HG02798 (cell line): Measurements from ENCODE around the gene TPST2.

Source experiments
- ATAC-seq: cut with Tn5 transposase; IDR thresholded peaks from one replicate; pipeline ENCODE4 v1.9.1; 2021; ENCODE audit warnings: mild to moderate bottlenecking; ENCODE audit not compliant: unreplicated experiment, poor library complexity

The TPST2 gene

DNA sequence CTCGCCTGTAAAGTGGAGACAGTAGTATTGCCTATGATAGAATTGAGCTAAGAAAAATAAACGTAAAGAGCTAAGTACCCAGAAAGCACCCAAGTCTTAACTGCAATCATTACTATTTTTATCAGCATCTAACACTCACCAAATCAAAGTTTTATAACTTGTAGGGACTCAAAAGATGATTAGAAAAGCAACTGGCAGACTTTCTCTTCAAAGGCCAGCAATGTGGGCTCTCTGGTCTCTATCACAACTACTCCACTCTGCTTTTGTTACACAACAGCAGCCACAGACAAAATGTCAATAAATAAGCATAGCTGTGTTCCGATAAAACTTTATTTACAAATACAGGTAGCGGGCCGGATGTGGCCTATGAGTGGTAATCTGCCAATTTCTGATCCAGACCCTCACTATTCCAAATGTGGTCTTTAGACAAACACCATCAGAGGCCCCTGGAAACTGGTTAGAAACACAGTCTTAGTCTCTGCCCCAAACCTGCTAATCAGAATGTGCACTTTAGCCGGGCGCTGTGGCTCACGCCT lies 8.2 kb downstream of the TPST2 start:
- no peak for ATAC-seq

- no peak for ATAC-seq
These were observed 8.9 kb downstream of the TPST2 start for GRCh38 chr22:26581026-26581425.

GRCh38 chr22:26580240-26580962 lies 9.5 kb downstream of the TPST2 start:
- ATAC-seq: no peak

GRCh38 chr22:26579331-26579886 lies 10.5 kb downstream of the TPST2 start:
- peak; percentile 57 for ATAC-seq

DNA sequence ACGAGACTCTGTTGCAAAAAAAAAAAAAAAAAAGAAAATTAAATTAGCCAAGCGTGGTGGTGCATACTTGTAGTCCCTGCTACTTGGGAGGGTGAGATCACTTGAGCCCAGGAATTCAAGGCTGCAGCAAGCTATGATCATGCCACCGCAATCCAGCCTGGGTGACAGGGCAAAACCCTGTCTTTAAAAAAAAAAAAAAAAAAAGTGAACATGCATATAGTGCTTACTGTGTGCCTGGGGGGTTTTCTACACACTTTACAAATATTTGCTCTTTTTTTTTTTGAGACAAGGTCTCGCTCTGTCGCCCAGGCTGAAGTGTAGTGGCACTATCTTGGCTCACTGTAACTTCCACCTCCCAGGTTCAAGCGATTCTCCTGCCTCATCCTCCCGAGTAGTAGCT lies 12.9 kb downstream of the TPST2 start:
- ATAC-seq: no peak

DNA sequence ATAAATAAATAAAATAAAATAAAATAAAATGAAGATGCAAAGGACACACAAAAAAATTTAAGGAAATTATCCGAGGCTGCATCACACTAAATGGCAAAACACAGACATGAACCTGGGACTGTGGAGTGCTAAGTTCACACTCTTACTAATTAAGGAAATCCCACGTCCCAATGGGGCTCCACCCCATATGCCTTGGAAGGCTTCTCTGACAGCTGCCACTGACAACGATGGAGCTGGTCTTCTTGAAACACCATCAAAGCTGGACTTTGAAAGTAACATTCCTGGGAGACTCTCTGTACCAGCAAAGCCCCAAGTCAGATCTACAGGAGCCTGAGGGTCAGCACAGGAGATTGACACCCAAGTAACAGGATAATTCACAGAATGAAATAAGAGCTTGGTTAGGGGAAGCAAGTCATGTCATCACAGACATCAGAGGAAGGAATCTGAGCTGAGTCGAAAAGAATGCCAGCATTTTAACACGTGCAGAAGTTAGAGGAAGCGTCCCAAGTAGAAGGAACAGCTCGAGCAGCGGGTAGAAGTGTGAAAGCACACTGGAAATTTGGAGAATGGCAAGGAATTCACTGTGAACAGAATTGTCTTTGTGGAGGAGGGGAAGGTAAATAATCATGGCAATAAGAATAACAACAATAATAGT lies 13.8 kb downstream of the TPST2 start:
- no peak for ATAC-seq

DNA sequence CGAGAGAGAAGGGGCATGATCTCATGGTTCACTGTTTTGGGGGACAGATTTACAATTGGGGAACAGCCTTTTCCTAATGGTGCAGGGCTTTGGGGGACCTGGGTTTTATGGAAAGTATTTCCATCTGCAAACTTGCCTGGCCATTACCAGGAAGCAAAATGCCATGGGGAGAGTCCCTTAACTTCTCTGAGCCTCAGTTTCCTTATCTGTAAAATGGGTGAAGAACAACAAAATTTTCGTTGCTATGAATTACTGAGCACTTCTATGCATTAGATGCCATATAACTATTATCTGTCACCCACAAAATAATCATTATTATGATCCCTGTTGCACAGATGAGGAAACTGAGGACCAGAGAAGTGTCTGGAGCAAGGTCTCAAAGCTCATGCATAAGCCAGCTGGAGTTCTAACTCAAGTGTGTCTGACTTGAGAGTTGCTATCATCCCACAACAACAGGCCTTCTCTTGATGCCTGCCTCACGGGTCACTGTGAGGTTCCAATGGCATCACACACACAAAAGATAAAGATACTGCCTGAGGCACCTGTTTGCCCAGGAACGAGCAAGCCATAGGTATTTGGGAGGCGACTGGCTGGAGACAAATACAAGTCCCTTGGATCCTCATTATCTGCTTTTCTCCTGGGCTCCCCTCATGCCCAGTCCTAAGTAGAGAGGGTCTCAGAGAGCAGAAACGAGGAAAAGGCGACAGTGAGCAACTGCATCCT lies 15.8 kb downstream of the TPST2 start:
- no peak for ATAC-seq

DNA sequence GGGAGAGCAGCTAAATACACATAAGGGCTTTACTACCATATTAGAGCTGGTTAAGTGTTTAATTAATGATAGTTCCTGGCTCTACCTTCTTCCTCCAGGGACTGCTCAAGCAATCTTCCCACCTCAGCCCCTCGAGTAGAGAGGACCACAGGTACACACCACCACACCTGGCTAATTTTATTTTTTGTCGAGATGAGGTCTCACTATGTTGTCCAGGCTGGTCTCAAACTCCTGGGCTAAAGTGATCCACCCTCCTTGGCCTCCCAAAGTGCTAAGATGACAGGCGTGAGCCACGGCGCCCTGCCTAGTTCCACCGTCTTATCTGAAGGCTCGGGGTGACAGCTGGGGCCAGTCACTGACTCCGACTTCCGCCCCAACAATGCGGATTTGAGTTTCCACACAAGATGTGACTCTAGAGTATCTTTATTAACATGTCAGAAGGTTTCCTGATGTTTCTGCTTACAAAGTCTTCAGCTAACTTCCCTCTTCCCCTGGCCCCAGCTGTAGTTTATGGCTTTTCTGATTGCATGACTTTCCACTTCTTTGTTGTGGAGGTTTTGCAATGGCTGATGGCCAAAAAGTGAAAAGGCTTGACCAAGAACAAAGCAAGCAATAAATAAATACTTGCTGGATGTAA lies 16.8 kb downstream of the TPST2 start:
- no peak for ATAC-seq

DNA sequence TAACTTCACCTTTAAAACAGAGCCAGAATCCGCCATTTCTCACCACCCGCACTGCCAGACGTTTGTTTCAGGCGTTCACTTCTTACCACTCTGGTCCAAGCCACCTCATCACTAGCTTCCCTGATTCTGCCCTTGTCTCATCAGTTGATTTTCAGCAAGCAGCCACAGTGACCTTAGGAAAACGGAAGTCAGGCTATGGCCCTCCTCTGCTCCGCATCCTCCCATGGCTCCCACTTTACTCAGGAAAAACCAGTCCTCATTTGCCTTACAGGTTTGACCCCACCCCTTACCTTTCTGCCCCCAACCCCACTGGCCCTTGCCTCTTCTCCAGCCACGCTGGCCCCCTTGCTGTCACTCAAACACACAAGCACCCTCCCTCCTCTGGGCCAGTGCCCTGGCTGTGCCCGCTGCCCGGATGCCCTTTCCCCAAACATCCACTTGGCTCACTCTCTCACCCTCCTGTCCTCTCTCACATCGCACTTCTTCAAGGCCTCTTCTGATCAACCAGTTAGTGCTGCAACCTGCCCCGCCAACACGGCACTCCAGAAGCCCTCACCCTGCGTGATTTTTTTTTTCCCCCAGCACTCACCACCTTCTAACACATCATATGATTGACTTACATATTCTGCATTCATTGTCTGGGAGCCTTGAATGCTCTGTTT lies 18.9 kb downstream of the TPST2 start:
- ATAC-seq: no peak

DNA sequence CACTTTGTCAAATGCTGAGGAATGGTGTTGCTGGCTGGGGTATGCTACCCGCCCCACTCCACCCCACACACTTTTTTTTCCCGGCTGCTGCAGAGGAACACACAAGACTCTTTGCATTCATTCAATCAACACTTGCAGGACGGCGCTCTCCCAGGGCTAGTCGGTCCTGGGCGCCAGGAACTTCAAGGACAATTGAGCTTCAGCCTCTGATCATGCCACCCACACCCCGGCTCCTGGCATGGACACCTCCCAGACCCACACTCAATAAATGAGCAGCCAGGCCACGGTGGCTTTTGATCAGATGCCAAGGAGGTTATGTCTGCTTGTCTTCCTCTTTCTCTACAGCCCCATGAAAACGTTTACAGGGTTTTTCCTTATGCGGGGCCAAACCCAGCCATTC lies 19.8 kb downstream of the TPST2 start:
- no peak for ATAC-seq

DNA sequence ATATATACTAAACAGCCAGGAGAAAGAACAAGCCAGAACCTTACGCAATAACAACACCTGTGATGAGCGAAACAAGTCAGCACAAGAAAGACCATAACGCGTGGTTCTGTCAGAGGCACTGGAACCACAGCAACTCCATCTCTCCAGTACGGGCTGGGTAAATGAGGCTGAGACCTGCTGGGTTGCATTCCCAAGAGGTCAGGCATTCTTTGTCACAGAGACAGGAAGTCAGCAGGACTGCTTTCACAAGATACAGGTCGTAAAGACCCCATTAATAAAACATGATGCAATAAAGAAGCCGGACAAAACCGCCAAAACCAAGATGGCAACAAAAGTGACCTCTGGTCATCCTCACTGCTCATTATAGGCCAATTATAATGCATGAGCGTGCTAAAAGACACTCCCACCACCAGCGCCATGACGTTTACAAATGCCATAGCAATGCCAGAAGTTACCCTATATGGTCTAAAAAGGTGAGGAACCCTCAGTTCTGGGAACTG lies 21.7 kb downstream of the TPST2 start:
- ATAC-seq: no peak

DNA sequence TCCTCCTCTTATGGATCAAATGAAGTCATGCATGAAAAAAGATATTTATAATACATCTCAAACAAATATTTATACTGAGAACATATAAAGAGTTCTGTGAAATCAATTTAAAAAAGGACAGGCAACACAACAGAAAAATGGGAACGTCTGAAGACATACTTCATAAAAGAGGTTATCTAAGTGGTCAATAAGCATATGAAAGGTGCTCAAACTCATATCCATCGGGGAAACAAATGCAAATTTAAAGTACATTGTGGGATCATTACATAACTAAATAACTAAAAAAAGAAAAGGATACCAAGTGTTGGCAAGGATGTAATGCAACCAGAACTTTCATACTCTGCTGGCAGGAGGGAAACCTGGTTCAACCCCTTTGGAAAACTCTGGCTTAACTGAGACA lies 22.3 kb downstream of the TPST2 start:
- ATAC-seq: no peak

DNA sequence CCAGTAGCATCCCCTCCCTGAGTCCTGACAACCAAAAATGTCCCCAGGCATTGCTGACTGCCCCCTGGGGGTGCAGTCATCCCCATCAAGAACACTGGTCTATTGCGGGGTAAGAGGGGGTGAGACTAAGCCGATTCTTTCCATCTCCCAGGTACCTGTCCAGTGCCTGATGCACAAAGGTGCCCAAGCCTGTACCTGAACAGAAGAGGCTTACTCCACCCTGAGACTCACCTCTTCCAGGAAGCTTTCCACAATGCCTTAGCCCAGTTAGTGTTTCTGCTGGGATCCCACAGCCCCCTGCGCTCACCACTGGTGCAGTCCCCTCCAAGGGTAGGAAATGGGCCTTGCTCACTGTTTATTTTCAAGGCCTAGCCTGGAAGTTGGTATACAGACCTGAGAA lies 22.9 kb downstream of the TPST2 start:
- no peak for ATAC-seq

DNA sequence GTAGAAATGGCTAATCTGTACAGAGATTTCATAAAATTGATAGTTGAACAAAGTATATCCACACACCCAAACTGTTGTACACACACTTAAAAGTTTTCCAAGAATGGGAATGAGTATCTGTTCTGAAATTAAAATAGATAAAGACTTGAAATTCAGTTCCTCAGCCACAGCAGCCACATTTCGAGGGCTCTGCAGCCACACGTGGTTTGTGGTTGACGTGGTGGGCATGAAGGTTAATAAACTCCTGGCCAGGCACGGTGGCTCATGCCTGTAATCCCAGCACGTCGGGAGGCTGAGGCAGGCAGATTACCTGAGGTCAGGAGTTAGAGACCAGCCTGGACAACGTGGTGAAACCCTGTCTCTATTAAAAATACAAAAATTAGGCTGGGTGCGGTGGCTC lies 24.0 kb downstream of the TPST2 start:
- no peak for ATAC-seq

- no peak for ATAC-seq
These were observed 24.8 kb downstream of the TPST2 start for GRCh38 chr22:26565181-26565580.

GRCh38 chr22:26564672-26565071 lies 25.3 kb downstream of the TPST2 start:
- ATAC-seq: no peak

DNA sequence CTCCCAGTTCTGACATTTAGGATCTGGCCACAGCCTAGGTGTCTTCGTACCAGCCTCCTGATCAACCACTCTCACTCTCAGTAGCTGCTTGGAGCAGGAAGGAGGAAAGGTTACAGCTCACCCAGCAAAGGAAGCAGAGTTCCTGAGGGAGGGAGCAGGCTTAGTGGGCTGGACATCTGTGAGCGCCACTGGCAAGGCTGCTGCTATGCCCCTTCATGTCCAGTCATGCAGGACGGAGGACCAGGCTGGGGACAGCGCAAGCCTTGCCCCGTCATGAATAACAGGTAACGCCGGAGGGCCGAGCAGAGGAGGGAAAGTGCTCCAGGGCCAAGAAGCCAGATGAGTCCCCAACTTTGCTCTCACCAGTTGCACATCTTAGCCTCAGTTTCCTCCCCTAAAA lies 25.8 kb downstream of the TPST2 start:
- ATAC-seq: no peak

GRCh38 chr22:26563022-26563421 lies 26.9 kb downstream of the TPST2 start:
- ATAC-seq: no peak

DNA sequence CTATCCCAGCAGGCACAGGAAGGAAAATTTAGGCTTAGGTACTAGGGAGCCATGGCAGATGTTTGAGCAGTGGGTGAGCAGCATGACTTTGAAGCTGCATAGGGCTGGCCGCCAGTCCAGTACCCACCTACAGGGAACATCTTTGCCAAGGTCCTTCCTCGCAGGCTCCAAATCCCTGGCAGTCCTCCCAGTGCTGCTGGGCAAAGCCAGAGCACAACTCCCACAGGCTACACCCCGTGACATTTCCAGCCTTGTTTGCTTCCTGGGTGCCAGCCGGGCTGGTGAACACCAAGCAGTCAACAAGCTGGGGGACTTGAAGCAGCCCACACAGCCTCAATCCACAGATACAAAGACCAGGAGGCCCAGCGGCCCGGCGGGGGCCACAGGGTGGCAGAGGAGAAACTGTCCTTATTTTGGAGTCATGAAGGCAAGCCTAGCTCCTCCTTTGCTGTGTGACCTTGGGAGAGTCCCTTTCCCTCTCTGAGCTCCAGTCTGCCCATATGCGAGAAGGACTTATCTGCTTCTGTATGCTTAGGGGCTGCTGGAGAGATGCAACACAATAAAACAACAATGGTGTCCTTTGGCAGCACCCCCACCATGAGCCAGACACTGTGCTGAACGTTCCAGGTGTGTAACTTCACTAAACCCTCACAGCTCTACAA lies 28.0 kb downstream of the TPST2 start:
- no peak for ATAC-seq
